H7 (cell line): ENCODE results near the gene PACS1. TPM values are rescaled to one million over a fixed set of nuclear protein-coding genes. Genes with fewer than 3 reads are reported as not detected.

Experiments
- DNase-seq: peaks from one replicate; pipeline ENCODE4 v3.0.0; 2012
- H3K27me3 ChIP-seq: 2 replicates; pipeline ENCODE4 v1.6.0; 2011; ENCODE audit warnings: mild to moderate bottlenecking, low read length; ENCODE audit not compliant: control insufficient read depth, insufficient read depth
- H3K36me3 ChIP-seq: replicated peaks from 2 replicates; pipeline ENCODE4 v1.5.1; 2011; ENCODE audit warnings: low read length; ENCODE audit not compliant: control insufficient read depth, insufficient read depth
- H3K4me3 ChIP-seq: 2 replicates; pipeline ENCODE4 v1.5.1; 2011; ENCODE audit warnings: low read depth, mild to moderate bottlenecking, control low read depth, low read length, moderate library complexity; ENCODE audit not compliant: insufficient read depth
- total RNA-seq: library from RNA; depleted of rRNA; stranded (reverse); fragments of >200 nt; shearing (Covaris generic); gene quantifications from 2 replicates; pipeline ENCODE4 v1.2.3, GENCODE V29; 2014; rRNA removed

The PACS1 gene
- total RNA-seq, 1 experiment from 2014 or later, result 16.2 TPM

GRCh38 chr11:66288671-66289547 lies 218.8 kb downstream of the PACS1 start, which contains the start of gene YIF1A:
TSS of gene YIF1A (minus strand) at chr11:66289143. CDS start at chr11:66288985, 158 bp downstream.
- Histone ChIP-seq H3K27me3 (peaks cover 30% of the 10 kb centered on the region), H3K4me3 (peak within 1 kb of the TSS; percentile 82), H3K36me3 (peaks cover 6% of the 10 kb centered on the region)
- DNase-seq, result peak; percentile 100

- peak; percentile 97 for DNase-seq
- peak overlapping the region; percentile 73 for H3K4me3 ChIP-seq
- peaks cover 6% of the 10 kb centered on the region for H3K36me3 ChIP-seq
- peaks cover 31% of the 10 kb centered on the region for H3K27me3 ChIP-seq
Observed at GRCh38 chr11:66289548-66290329, 219.7 kb downstream of the PACS1 start.

GRCh38 chr11:66290330-66290621 lies 220.2 kb downstream of the PACS1 start:
- H3K36me3 ChIP-seq, result peaks cover 6% of the 10 kb centered on the region
- no peak for DNase-seq
- peaks cover 31% of the 10 kb centered on the region for H3K27me3 ChIP-seq
- H3K4me3 ChIP-seq, result no peak overlapping the region

DNA sequence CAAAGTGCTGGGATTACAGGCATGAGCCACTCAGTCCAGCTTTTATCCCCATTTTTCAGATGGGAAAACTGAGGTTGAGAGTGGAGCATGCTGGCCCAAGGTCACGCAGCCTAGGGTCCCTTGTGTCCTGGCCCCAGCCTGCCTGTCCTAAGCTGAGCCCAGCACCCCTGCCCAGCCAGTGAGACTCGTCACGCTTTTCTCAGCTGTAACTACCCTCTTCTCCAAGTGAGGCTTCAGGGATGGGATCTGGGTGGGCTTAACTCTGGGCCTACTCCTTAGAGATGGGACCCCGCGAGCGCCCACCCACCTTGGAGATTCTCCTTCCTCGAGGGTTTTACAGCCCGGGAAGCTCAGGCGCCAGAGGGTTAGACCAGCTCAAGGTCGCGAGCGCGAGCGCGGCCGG lies 221.2 kb downstream of the PACS1 start:
- Histone ChIP-seq H3K27me3 (peaks cover 31% of the 10 kb centered on the region), H3K36me3 (no peaks in the 10 kb centered on the region; the same call in 1 of the 2 replicates), H3K4me3 (peak overlapping the region; percentile 49)
- DNase-seq, result no peak

DNA sequence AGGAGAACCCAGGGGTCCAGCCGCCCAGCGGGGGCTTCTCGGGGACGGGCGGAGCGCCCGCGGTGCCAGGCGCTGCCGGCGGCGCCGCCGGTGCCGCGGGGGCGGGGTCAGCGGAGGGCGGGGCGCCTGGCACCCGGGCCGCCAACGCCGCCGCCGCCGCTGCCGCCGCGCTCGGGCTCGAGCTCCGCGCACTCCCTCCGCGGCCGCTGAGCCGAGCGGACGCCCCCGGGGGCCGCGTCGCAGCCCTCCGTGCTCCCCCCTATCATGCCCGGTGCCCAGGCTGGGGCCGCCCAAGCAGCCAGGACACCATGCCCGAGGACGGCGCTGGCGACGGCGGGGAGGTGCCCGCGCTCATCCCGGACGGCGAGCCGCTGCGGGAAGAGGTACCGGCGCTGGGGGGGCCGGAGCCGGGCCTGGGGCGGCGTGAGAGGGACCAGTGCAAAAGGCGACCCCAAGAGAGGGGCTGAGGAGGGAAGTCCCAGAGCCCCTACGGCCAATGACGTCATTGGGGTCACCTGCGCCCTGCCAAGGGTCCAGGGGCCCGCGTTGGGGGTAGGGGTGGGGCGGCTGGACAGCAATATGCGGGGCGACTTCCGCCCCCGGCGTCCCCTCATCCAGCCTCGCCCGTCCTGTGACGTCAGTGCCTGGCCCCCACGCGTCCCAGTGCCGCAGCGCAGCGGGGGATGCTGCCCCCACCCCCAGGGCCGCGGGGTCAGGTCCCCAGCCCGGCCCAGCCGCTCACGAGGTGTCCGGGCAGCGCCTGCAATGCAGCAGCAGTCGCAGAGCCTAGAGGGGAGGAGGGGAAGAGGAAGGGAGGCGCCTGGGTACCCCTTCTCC lies 221.9 kb downstream of the PACS1 start, which contains the start of gene TMEM151A:
TMEM151A (plus strand) TSS at position 189 of the 837 bp plus-strand sequence; CDS start at position 309, 120 bp downstream.
- Histone ChIP-seq H3K4me3 (peak within 1 kb of the TSS; percentile 49), H3K27me3 (peaks cover 31% of the 10 kb centered on the region), H3K36me3 (no peaks in the 10 kb centered on the region; the same call in 1 of the 2 replicates)
- DNase-seq, result peak; percentile 91

DNA sequence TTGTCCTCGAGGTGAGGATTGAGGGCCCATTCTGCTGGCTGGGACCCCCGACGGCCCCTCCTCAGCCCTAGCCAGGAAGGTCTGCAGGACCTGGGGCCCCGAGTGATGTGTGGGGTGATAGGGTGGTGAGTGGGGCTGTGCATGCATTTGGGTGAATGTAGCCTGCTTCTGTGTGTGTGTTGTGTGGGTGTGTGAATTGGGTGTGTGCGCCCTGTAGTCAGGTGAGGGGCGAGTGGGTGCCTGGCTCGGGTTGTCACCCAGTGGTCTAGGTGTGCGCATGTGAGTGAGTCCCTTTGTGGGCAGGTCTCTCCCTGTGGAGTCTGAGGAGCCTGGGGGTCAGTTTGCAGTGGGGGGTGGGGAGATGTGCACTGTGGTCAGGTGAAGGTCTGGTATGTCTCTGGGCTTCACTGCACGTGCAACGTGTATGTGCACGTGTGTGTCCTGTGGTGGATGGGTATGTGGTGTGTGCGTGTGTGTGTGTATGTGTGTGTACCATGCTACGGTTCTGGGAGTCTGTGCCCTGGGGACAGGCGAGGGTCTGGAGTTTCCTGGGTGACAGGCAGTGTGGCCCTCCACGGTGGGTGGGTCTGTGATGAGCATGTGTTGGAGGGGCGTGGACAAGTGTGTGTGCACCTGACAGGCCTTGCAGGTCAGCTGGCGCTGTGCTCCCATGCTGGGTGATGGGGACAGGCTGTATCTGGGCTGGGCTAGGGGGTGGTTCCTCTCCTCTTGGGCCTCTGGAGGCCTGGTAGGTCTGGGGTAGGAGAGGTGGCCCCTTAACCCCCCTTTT lies 222.7 kb downstream of the PACS1 start:
- Histone ChIP-seq H3K4me3 (peak overlapping the region; percentile 49; the same call in 1 of the 2 replicates), H3K27me3 (peaks cover 31% of the 10 kb centered on the region), H3K36me3 (no peaks in the 10 kb centered on the region)
- peak; percentile 45 for DNase-seq

GRCh38 chr11:66293352-66293751 lies 223.3 kb downstream of the PACS1 start:
- Histone ChIP-seq H3K4me3 (no peak overlapping the region), H3K27me3 (peaks cover 31% of the 10 kb centered on the region), H3K36me3 (no peaks in the 10 kb centered on the region)
- DNase-seq, result peak; percentile 54

GRCh38 chr11:66293777-66294625 lies 223.9 kb downstream of the PACS1 start:
- H3K27me3 ChIP-seq, result peaks cover 31% of the 10 kb centered on the region
- H3K4me3 ChIP-seq, result no peak overlapping the region
- no peaks in the 10 kb centered on the region for H3K36me3 ChIP-seq
- DNase-seq, result peak; percentile 62

Other genes with a start within 250 kb of the PACS1 start
- 0.26 and 0.80 TPM in 2 replicates for gene SNX32, start 236.3 kb upstream of the PACS1 start, total RNA-seq
- gene CFL1, start 212.1 kb upstream of the PACS1 start, total RNA-seq, result 916 and 1,083 TPM in 2 replicates
- gene MUS81, start 209.8 kb upstream of the PACS1 start, total RNA-seq, result 38.0 and 49.7 TPM in 2 replicates
- 8.5 and 13.2 TPM in 2 replicates for gene EFEMP2, start 197.5 kb upstream of the PACS1 start, total RNA-seq
- not detected in 2 replicates for gene CTSW, start 190.4 kb upstream of the PACS1 start, total RNA-seq
- 113 and 139 TPM in 2 replicates for gene FIBP, start 181.8 kb upstream of the PACS1 start, total RNA-seq
- gene CCDC85B, start 179.6 kb upstream of the PACS1 start, total RNA-seq, result 39.2 and 42.4 TPM in 2 replicates
- gene FOSL1, start 169.9 kb upstream of the PACS1 start, total RNA-seq, result 0.48 and 1.0 TPM in 2 replicates
- 23.9 and 29.1 TPM in 2 replicates for gene C11orf68, start 151.2 kb upstream of the PACS1 start, total RNA-seq
- 88.1 and 97.5 TPM in 2 replicates for gene DRAP1, start 150.8 kb upstream of the PACS1 start, total RNA-seq
- gene TSGA10IP, start 124.8 kb upstream of the PACS1 start, total RNA-seq, result 1.7 and 4.1 TPM in 2 replicates
- 27.5 and 34.6 TPM in 2 replicates for gene SART1, start 108.5 kb upstream of the PACS1 start, total RNA-seq
- 37.7 and 39.9 TPM in 2 replicates for gene EIF1AD, start 68.1 kb upstream of the PACS1 start, total RNA-seq
- 42.8 and 57.4 TPM in 2 replicates for gene BANF1, start 67.8 kb upstream of the PACS1 start, total RNA-seq
- 0.48 TPM in 1 of 2 replicates, not detected in the other for gene CST6, start 58.3 kb upstream of the PACS1 start, total RNA-seq
- not detected in 2 replicates for gene CATSPER1, start 43.8 kb upstream of the PACS1 start, total RNA-seq
- 21.7 and 23.1 TPM in 2 replicates for gene GAL3ST3, start 21.1 kb upstream of the PACS1 start, total RNA-seq
- gene SF3B2, start 17.9 kb upstream of the PACS1 start, total RNA-seq, result 194 and 221 TPM in 2 replicates
- 21.5 and 28.1 TPM in 2 replicates for gene KLC2, start 187.4 kb downstream of the PACS1 start, total RNA-seq
- 140 and 165 TPM in 2 replicates for gene RAB1B, start 198.4 kb downstream of the PACS1 start, total RNA-seq
- 3.5 and 12.0 TPM in 2 replicates for gene CNIH2, start 207.9 kb downstream of the PACS1 start, total RNA-seq
- gene YIF1A, start 218.9 kb downstream of the PACS1 start, total RNA-seq, result 117 and 125 TPM in 2 replicates
- gene TMEM151A, start 221.6 kb downstream of the PACS1 start, total RNA-seq, result 0.42 and 0.85 TPM in 2 replicates
- gene CD248, start 246.8 kb downstream of the PACS1 start, total RNA-seq, result 0.83 and 1.4 TPM in 2 replicates